ENCODE data around the gene AKNA. TPM values are rescaled to one million over a fixed set of nuclear protein-coding genes. Genes with fewer than 3 reads are reported as not detected.

AKNA gene
- polyA plus RNA-seq, 1 experiment, result 7.0 TPM

DNA sequence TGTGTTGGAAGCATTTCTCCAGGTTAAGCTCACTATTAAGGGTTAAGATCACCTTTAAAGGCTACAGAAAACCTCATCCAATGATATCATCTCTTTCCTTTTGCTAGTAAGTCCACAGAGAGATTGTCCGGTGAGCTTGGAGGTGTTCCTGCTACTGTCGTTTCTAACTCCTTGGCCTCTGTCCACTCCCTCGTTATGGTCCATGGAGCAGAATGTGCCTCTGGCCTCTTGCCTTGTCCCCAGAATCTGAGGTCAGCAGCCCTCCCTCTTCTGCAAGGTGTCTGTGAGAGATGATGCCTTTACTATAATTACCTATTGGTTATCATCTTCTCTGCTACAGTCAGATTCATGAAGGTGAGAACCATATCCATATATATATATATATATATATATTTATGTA is 43.1 kb downstream of the AKNA start:
- Histone ChIP-seq H3K27me3 (ENCODE audit: control insufficient read depth, insufficient read depth, low read length) (no peaks in the 10 kb centered on the region), H3K4me3 (ENCODE audit: low read depth, low read length) (no peak overlapping the region), H3K9me3 (ENCODE audit: control insufficient read depth, insufficient read depth, low read length) (no peaks in the 10 kb centered on the region), H3K27ac (ENCODE audit: low read depth, low read length) (no peak overlapping the region)
- ChIA-PET CTCF (interaction anchor here (1.1 kb wide), 1 partner anchor 262 kb away, joined by 3 read pairs; no protein-coding TSS in a partner anchor), POLR2A (no interaction called here)
- no peak for DNase-seq (ENCODE audit: low read depth, low spot score)
- TF ChIP-seq, protein P1, sequence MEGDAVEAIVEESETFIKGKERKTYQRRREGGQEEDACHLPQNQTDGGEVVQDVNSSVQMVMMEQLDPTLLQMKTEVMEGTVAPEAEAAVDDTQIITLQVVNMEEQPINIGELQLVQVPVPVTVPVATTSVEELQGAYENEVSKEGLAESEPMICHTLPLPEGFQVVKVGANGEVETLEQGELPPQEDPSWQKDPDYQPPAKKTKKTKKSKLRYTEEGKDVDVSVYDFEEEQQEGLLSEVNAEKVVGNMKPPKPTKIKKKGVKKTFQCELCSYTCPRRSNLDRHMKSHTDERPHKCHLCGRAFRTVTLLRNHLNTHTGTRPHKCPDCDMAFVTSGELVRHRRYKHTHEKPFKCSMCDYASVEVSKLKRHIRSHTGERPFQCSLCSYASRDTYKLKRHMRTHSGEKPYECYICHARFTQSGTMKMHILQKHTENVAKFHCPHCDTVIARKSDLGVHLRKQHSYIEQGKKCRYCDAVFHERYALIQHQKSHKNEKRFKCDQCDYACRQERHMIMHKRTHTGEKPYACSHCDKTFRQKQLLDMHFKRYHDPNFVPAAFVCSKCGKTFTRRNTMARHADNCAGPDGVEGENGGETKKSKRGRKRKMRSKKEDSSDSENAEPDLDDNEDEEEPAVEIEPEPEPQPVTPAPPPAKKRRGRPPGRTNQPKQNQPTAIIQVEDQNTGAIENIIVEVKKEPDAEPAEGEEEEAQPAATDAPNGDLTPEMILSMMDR (IDR thresholded peaks at IDR 0.05; ENCODE audit: low read depth, low read length), result no peak

DNA sequence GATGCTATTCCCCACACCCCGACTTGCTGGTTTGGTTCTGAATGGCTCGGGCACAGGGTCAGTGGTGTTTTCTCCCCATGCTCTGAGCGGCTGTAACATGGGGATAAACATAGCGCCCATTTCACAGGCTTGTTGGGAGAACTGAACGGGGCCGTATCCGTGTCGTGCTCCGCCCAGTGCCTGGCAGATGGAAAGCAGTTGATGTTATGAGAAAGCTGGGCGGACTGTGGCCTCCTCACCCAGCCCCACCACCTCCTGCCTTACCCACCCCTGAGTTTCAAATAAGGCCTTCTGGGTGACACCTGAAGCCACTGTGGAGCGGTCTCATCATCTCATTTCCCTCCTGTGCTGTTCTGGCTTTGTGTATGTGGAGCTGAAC is 43.6 kb downstream of the AKNA start:
- POLR2A ChIA-PET, result no interaction called here
- TF ChIP-seq, protein P1 (IDR thresholded peaks at IDR 0.05; ENCODE audit: low read depth, low read length), result no peak
- CTCF ChIA-PET, result interaction anchor here (0.6 to 1.1 kb wide), 2 partner anchors 50 to 262 kb away, joined by 3 to 4 read pairs; no protein-coding TSS in a partner anchor
- no peak overlapping the region for H3K4me3 ChIP-seq (ENCODE audit: low read depth, low read length)
- H3K27me3 ChIP-seq (ENCODE audit: control insufficient read depth, insufficient read depth, low read length), result no peaks in the 10 kb centered on the region
- H3K27ac ChIP-seq (ENCODE audit: low read depth, low read length), result no peak overlapping the region
- no peak for DNase-seq (ENCODE audit: low read depth, low spot score)
- H3K9me3 ChIP-seq (ENCODE audit: control insufficient read depth, insufficient read depth, low read length), result no peaks in the 10 kb centered on the region

DNA sequence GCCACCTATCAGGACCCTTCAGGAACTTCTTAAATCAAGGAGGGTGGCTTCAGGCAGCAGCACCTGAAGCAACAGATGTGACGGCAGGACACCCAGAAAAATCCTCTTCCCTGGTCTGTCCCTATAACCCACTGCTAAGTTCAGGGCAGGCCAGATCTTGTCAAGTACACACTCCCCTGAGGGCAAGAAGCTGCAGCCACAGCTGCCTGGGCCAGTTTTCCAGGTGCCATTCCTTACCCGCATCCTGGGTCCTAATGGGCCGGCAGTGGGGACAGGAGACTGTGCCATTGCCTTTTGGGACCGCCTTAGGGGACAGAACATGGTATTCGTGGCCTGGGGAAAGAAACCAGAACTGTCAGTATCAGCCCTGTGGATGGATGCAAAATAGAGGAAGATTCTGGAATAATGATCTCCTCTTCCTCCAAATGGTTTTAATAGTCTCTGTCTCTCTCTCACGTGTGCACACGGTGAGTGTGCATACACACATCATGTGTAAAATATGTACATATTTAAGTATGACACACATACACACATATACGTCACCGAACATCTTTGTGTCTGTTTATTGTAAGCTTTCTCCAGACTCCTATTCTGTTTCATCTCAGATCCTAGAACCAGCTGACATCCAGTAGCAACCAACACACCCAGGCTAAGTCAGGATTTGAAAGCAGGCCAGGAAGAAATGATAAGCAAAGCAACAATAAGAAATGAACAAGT is 44.2 kb downstream of the AKNA start:
- CTCF ChIA-PET, result interaction anchor here (0.6 kb wide), 1 partner anchor 49 kb away, joined by 4 read pairs; no protein-coding TSS in a partner anchor
- DNase-seq (ENCODE audit: low read depth, low spot score), result no peak
- peak overlapping the region; percentile 68 for H3K27ac ChIP-seq (ENCODE audit: low read depth, low read length)
- H3K4me3 ChIP-seq (ENCODE audit: low read depth, low read length), result no peak overlapping the region
- no peaks in the 10 kb centered on the region for H3K27me3 ChIP-seq (ENCODE audit: control insufficient read depth, insufficient read depth, low read length)
- TF ChIP-seq, protein P1 (IDR thresholded peaks at IDR 0.05; ENCODE audit: low read depth, low read length), result no peak
- POLR2A ChIA-PET, result no interaction called here
- no peaks in the 10 kb centered on the region for H3K9me3 ChIP-seq (ENCODE audit: control insufficient read depth, insufficient read depth, low read length)

DNA sequence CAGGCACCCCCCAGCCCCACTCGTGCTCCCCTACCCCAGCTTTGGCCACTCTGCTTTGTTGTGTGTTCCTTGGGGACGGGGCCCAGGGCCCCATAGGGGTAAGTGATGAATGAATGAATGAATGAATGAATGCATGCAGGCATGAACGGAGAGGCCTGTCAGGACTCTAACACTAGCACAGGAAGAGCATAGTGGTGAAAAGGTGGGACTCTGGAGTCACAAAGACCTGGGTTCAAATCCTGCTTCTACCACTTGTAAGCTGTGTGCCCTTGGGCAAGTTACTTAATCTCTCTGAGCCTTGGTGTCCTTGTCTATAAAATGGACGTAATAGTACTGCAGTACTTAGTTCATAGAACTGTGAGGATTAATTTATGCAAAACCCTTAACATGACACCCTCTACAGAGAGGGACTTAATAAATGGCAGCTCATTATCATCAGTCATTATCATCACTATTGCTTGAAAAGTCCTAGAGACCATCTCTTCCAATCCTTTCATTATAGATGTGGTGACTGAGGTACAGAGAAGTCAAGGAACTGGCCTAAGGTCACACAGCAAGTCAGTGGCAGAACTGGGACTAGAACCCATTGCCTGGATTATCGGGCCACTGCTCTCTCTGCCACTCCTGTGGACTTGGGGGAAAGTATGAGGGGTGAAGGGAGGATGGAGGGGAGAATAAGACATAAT is 44.9 kb downstream of the AKNA start:
- H3K27ac ChIP-seq (ENCODE audit: low read depth, low read length), result peak overlapping the region; percentile 68
- no peaks in the 10 kb centered on the region for H3K27me3 ChIP-seq (ENCODE audit: control insufficient read depth, insufficient read depth, low read length)
- CTCF ChIA-PET, result no interaction called here
- no peaks in the 10 kb centered on the region for H3K9me3 ChIP-seq (ENCODE audit: control insufficient read depth, insufficient read depth, low read length)
- POLR2A ChIA-PET, result no interaction called here
- TF ChIP-seq, protein P1 (IDR thresholded peaks at IDR 0.05; ENCODE audit: low read depth, low read length), result no peak
- no peak overlapping the region for H3K4me3 ChIP-seq (ENCODE audit: low read depth, low read length)
- no peak for DNase-seq (ENCODE audit: low read depth, low spot score)

DNA sequence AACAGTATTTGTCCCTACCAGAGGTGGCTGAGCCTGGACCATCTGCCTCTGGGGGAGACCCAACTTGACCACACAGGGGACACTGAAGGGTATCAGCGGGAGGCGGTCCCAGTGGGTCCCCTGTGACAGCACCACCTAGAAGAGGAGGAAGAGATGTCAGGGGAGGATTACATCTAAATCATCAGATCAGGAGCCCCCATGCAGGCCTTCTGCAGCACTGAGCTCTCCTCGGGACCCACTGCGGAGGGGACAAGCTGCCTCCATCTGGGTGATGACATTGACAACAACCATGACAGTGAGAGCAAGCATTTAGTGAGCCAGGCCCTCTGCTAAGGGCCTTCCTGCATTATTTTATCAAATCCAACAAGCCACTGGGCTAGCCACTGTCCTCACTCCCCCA is 45.8 kb downstream of the AKNA start:
- Histone ChIP-seq H3K4me3 (ENCODE audit: low read depth, low read length) (no peak overlapping the region), H3K27ac (ENCODE audit: low read depth, low read length) (no peak overlapping the region), H3K9me3 (ENCODE audit: control insufficient read depth, insufficient read depth, low read length) (no peaks in the 10 kb centered on the region), H3K27me3 (ENCODE audit: control insufficient read depth, insufficient read depth, low read length) (no peaks in the 10 kb centered on the region)
- DNase-seq (ENCODE audit: low read depth, low spot score), result no peak
- ChIA-PET CTCF (no interaction called here), POLR2A (no interaction called here)
- TF ChIP-seq, protein P1 (IDR thresholded peaks at IDR 0.05; ENCODE audit: low read depth, low read length), result no peak

All from AG04450 (cell line).